ENCODE results near the gene BRCC3.

BRCC3 gene

GRCh38 chrX:155070975-155071693, at the start of gene BRCC3, which contains the start of the genes CMC4 and MTCP1:
TSS of gene BRCC3 (plus strand) at chrX:155071508. CDS start at chrX:155071528, 20 bp downstream.
TSS of gene CMC4 (minus strand) at chrX:155071136. CDS start at chrX:155064023, 7,113 bp downstream.
TSS of gene MTCP1 (minus strand) at chrX:155071136. CDS start at chrX:155066010, 5,126 bp downstream.
- FAIRE-seq, result no peak
- peak; percentile 93 for DNase-seq (ENCODE audit: low spot score)

DNA sequence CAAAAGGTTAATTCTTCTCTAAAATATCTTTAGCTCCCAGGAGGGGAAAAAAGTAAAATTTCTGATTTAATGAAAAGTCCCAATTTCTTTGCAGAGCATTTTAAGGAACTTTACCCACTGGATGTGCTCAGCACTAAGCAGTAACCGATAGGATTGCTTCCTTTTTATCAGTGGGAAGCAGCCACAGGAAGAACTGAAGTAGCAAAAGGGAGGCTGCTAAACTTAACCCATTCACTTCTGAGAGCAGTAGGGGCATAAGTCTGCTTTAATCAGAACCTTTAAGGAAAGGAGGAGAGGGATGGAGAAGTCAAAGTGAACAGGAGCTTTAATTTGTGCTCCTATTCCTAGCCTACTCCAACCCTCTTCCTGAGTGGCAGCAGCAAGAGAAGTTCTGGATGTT, 48.7 kb upstream of the BRCC3 start, which contains the start of gene F8:
Gene F8, minus strand, starts transcription at position 139 of the 400 bp plus-strand sequence. CDS start 171 bp downstream, outside the sequence.
- DNase-seq (ENCODE audit: low spot score) (no peak), FAIRE-seq (no peak)

GRCh38 chrX:155023907-155024833, 47.1 kb upstream of the BRCC3 start:
- DNase-seq (ENCODE audit: low spot score) (no peak), FAIRE-seq (no peak)

- no peak for FAIRE-seq
- no peak for DNase-seq (ENCODE audit: low spot score)
These were observed 44.9 kb upstream of the BRCC3 start for GRCh38 chrX:155026420-155026726.

GRCh38 chrX:155026727-155027508, 44.4 kb upstream of the BRCC3 start, which contains the start of gene FUNDC2:
TSS of gene FUNDC2 (plus strand) at chrX:155026844. CDS start at chrX:155026939, 95 bp downstream.
- FAIRE-seq, result peak; percentile 82
- peak; percentile 90 for DNase-seq (ENCODE audit: low spot score)

DNA sequence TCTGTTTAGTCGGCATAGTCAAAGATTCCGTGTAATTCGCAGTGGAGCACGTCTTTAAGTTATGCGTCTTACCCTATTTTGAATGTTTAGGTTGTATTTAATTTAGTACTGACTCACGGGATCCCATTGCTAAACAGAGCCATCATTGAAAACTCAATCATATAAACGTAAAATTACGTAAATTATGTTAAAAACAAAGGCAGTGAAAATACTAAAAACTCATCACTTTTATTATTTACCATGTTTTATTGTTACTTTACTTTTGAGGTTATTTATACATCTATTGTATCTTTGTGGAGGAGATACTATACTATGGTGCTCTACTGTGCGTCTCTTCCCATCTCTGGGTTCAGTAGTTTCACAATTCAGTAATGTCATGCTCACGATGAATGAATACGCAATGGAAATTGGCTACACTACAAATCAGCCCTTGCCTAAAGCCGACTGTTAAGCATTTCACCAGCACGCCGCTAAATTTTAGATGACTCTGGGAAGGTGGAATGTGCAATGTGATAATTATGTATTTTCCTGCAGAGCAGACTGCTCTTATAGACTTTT, 43.7 kb upstream of the BRCC3 start:
- no peak for FAIRE-seq
- no peak for DNase-seq (ENCODE audit: low spot score)

DNA sequence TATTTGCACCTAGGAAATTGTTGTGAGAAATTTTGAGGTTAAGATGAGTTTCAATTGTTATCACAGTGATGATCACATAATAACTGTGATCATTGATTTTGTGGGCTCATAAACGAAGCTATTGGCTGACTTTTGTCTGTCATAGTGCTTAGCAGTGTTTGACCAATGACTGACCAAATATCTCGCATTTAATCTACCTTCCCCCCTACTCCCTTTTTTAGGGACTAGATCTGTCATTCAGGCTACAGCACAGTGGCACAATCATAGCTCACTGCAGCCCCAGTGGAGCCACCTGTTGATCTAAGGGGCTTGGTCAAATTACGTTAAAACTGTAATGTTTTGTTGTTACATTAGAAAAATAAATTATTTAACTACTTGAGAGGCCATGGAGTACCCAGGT, 43.2 kb upstream of the BRCC3 start:
- no peak for DNase-seq (ENCODE audit: low spot score)
- FAIRE-seq, result no peak

GRCh38 chrX:155028877-155029291, 42.4 kb upstream of the BRCC3 start:
- no peak for FAIRE-seq
- DNase-seq (ENCODE audit: low spot score), result no peak

DNA sequence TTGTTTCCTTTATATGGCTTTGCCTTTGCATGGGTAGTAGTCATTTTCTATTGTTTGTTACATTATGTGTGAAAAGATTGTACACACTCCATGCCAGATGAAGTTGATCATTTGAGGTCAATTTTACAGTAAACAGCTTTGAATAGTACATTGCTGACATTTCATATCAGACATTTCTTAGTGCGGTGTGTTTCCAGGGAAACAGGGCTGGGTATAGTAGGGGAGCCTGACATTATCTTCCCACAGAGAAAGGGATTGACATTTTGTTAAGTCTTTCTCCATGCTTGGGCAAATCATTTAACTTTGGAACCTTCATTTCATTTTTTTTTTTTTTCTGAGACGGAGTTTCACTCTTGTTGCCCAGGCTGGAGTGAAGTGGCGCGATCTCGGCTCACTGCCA, 39.7 kb upstream of the BRCC3 start:
- DNase-seq (ENCODE audit: low spot score) (no peak), FAIRE-seq (no peak)

- no peak for FAIRE-seq
These were observed 35.6 kb upstream of the BRCC3 start for GRCh38 chrX:155035688-155036087.

GRCh38 chrX:155046129-155046810, 25.0 kb upstream of the BRCC3 start:
- FAIRE-seq, result no peak
- DNase-seq (ENCODE audit: low spot score), result no peak

More at GRCh38 chrX:155035688-155036087, 35.6 kb upstream of the BRCC3 start:
- DNase-seq (ENCODE audit: low spot score), result no peak

- DNase-seq (ENCODE audit: low spot score) (no peak), FAIRE-seq (no peak)
These were observed 24.3 kb upstream of the BRCC3 start for GRCh38 chrX:155046811-155047528.

- DNase-seq (ENCODE audit: low spot score) (peak; percentile 40), FAIRE-seq (no peak)
These were observed 22.2 kb upstream of the BRCC3 start for GRCh38 chrX:155048977-155049619.

- FAIRE-seq, result no peak
- DNase-seq (ENCODE audit: low spot score), result no peak
These were observed 18.4 kb upstream of the BRCC3 start for GRCh38 chrX:155052738-155053498.

DNA sequence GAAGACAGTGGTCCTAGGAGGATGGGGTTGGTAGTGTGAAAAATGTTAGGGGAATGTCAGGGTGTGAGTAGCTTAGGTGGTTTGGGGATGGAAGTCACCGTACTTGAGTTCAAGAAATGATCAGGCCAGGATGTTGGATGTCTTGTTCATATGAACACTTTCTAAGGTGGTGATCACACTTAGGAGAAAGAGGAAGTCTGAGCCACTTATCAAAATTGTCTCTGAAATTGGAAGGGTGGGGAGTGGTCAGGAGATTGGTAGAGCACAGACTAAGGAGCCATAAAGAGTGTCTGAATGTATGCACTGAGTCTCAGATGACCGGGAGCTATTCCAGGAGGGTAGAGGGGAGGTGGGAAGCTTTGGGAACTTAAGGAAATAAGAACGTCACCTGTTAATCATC, 17.7 kb upstream of the BRCC3 start:
- no peak for DNase-seq (ENCODE audit: low spot score)
- FAIRE-seq, result no peak

- no peak for DNase-seq (ENCODE audit: low spot score)
These were observed 17.1 kb upstream of the BRCC3 start for GRCh38 chrX:155054255-155054654.

GRCh38 chrX:155055494-155055893, 15.8 kb upstream of the BRCC3 start:
- no peak for FAIRE-seq
- DNase-seq (ENCODE audit: low spot score), result no peak

More at GRCh38 chrX:155054255-155054654, 17.1 kb upstream of the BRCC3 start:
- no peak for FAIRE-seq

GRCh38 chrX:155056471-155056870, 14.8 kb upstream of the BRCC3 start:
- DNase-seq (ENCODE audit: low spot score) (no peak), FAIRE-seq (no peak)
